IPS-15b (cell line): ENCODE data around the gene AP1M2.

Source experiments
- H3K27me3 ChIP-seq: one replicate; pipeline ENCODE4 v1.6.1; 2013; ENCODE audit warnings: low read length; ENCODE audit not compliant: control insufficient read depth, insufficient read depth
- H3K36me3 ChIP-seq: one replicate; pipeline ENCODE4 v1.6.1; 2013; ENCODE audit warnings: low read length; ENCODE audit not compliant: control insufficient read depth, insufficient read depth
- H3K4me1 ChIP-seq: one replicate; pipeline ENCODE4 v1.6.1; 2013; ENCODE audit warnings: mild to moderate bottlenecking, low read length; ENCODE audit not compliant: control insufficient read depth, insufficient read depth
- H3K4me3 ChIP-seq: one replicate; pipeline ENCODE4 v1.5.1; 2013; ENCODE audit warnings: low read depth, low read length
- H3K9ac ChIP-seq: one replicate; pipeline ENCODE4 v1.6.1; 2013; ENCODE audit warnings: low read depth, mild to moderate bottlenecking, low read length
- H3K9me3 ChIP-seq: one replicate; pipeline ENCODE4 v1.6.1; 2013; ENCODE audit warnings: mild to moderate bottlenecking, low read length; ENCODE audit not compliant: control insufficient read depth, insufficient read depth

Gene AP1M2

DNA sequence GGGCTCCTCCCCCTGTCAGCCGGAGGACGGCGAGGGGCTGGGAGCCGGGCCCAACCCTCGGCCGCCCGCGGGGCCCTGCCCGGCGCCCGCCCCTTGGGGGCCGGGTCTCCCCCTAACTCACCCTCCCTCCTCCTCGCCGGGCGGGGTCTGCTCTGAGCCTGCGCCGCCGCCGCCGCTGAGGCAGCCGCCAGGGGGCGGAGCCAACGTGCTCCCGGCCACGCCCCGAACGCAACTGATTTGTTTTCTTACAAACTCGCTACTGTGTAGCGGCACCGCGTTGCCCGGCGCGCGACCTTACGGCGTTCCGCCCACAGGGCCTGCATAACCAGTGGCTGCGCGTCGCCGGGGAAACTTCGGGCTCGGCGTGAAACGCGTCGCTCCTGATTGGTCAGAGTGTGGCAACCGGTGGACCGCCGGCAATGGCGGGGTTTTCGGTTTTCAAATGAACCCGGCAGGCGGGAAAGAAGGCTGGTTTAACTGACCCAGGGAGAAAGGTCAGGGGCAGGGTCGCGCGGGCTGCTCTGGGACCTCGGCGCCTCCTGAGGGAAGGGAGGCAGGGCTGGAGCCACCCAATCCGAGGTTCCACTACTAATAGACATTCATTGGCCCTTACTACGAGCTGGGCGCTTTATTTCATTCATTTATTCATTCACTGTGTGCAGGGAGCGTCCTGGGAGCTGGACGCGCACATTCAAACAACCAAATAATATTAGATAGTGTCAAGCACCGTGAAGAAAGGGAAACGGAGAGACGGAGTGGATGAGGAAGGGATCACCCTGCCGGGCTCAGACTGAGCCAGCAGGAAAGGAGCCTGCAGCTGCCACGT lies 18.1 kb downstream of the AP1M2 start, which contains the start of gene CDKN2D:
Gene CDKN2D, minus strand, starts transcription at position 154 of the 826 bp plus-strand sequence. CDS start 326 bp downstream, outside the sequence.
- Histone ChIP-seq H3K36me3 (peaks cover under 1% of the 10 kb centered on the region), H3K27me3 (peaks cover 12% of the 10 kb centered on the region), H3K9ac (peak within 1 kb of the TSS; percentile 80), H3K4me1 (peaks cover 4% of the 10 kb centered on the region), H3K9me3 (no peaks in the 10 kb centered on the region), H3K4me3 (peak within 1 kb of the TSS; percentile 79)

DNA sequence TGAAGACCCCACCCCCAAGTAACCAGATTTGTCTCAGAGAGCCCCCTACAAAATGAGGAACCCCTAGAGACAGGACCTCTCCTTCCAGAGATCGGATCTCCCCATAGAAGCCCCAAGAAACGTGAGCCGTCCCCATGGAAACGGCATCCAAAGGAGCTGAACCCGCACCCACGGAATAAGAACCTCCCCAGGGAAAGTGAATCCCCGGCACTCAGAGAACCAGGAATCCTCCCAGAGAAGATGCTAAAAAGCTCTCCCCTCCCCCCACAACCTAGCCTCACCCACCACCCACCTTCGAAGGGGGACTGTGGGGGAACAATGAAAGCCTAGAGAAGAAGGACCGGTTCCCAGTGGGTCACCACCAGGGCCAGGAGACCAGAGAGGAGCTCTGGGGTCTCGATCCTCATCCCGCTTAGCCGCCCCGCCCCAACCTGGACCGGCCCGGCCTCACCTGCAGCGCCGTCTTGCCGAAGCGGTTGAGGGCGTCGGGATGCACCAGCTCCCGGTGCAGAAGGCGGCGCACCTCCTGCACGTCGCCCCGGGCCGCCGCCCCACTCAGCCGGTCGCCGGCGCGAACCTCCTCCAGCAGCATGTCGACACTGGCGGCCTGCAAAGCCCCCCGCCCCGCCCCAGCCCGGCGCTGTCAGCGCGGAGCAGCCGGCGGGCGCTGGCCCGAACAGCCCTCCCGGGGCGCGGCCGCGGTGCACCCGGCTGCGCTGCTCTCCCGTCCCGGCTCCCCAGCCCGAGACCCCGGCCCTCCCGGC lies 18.9 kb downstream of the AP1M2 start:
- peaks cover 4% of the 10 kb centered on the region for H3K4me1 ChIP-seq
- no peaks in the 10 kb centered on the region for H3K36me3 ChIP-seq
- H3K9ac ChIP-seq = no peak overlapping the region
- H3K27me3 ChIP-seq = peaks cover 12% of the 10 kb centered on the region
- H3K9me3 ChIP-seq = no peaks in the 10 kb centered on the region
- H3K4me3 ChIP-seq = peak overlapping the region; percentile 65

DNA sequence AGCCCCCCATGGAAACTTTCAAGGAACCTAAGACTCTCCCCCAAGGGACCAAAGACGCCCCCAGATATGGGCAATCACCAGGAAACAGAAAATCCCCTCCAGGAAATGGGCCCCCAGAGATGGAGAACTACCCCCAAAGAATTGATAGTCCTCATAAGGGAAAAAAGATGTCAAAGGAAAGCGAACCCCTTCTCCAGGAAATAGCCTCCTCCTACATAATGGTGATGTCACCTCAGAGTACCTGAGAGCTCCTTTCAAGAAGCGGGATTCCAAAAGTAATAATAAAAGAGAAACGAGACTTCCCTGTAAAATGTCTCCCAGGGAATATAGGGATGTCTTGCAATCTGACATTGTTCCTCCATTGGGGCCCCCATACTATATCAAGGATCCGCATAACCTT lies 19.5 kb downstream of the AP1M2 start:
- Histone ChIP-seq H3K4me1 (peaks cover 4% of the 10 kb centered on the region), H3K9ac (no peak overlapping the region), H3K27me3 (peaks cover 12% of the 10 kb centered on the region), H3K36me3 (peaks cover under 1% of the 10 kb centered on the region), H3K9me3 (no peaks in the 10 kb centered on the region), H3K4me3 (peak overlapping the region; percentile 65)

DNA sequence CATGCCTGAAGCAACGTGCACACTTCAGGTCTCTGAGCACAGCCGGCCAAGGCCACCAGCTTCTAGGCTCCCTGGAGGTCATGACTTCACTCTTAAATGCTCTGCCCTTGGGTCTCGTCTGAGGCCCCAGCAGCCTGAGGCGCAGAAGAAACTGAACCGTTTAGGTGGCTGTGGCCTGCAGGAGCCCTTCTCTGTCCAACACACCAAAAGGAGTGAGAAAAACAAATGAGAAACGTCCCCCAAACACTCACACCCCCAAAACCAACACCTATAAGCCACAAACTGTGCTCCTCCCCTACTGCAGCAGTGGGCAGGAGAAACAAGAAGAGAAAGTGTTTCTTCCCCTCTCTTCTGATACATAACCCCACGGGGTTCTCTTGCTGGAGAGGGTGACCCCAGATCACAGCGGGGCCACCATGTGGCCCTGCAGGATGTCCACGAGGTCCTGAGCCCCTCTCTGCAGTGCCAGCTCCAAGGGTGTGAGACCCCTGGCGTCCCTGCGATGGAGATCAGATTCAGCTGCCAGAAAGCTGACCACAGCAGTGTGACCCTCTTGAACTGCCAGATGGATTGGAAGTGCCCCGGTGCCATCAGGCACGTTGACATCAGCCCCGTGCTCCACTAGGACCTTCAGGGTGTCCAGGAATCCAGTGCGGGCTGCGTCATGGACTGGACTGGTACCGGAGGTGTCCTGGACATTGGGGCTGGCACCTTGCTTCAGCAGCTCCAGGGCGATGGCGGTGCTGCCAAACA lies 20.3 kb downstream of the AP1M2 start:
- Histone ChIP-seq H3K27me3 (peaks cover 12% of the 10 kb centered on the region), H3K4me1 (peaks cover 4% of the 10 kb centered on the region), H3K9ac (no peak overlapping the region), H3K4me3 (no peak overlapping the region), H3K36me3 (peaks cover 5% of the 10 kb centered on the region), H3K9me3 (no peaks in the 10 kb centered on the region)

DNA sequence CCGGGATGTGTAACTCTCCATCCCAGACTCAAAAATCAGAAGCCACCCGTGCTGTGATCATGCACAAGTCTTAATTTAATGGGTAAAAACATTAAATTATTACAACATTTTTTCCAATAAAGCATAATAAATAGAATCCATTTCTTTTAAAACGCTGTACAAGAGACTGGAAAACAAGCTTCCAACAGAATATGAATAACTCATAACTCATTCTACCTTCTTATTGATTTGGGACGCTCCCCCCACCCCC lies 20.8 kb downstream of the AP1M2 start:
- peaks cover 4% of the 10 kb centered on the region for H3K4me1 ChIP-seq
- peaks cover 12% of the 10 kb centered on the region for H3K27me3 ChIP-seq
- peak overlapping the region; percentile 78 for H3K4me3 ChIP-seq
- H3K36me3 ChIP-seq = peaks cover 7% of the 10 kb centered on the region
- no peak overlapping the region for H3K9ac ChIP-seq
- H3K9me3 ChIP-seq = no peaks in the 10 kb centered on the region

DNA sequence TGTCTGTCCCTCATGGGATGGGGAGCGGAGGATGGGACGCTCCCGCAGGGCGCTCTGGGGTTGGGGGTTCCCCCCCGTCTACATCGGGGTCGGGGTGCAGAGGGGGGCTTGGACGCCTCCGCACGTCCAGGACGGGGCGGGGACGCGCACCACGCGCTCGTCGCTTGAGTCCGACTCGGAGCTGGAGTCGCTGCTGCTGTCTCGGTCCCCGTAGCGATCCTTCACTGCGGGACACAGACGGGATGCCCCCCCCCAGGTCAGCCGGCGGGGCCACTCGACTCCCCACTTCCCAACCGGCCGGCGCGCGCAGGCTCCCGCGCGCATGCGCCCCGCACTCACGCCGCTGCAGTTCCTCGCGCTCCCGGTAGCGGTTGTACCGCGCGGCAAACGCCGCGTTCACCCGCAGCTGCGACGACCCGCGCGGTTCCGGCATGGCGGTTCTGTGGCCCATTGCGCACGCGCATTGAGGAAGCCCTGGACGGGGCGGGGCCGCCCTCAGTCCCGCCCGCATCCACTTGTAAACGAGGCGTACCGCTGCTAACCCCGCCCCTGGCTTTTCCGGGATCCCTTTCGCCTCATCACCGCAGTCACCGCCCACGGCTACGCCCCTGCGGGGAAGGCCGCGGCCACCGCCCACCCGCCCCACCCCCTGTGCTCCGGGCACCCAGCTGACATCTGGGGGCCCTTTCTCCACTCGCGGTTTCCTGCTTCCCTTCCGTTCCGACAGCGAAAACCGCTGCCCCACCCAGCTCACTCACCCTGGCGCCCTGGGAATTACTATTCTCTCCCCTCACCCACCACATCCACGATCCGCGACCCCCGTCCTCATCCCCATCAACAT lies 21.3 kb downstream of the AP1M2 start, which contains the start of gene KRI1:
Gene KRI1, minus strand, starts transcription at position 444 of the 841 bp plus-strand sequence. Its CDS starts 11 bp downstream, at position 433.
- peaks cover 4% of the 10 kb centered on the region for H3K4me1 ChIP-seq
- H3K27me3 ChIP-seq = peaks cover 12% of the 10 kb centered on the region
- peak within 1 kb of the TSS; percentile 78 for H3K4me3 ChIP-seq
- H3K9ac ChIP-seq = peak within 1 kb of the TSS; percentile 81
- peaks cover 11% of the 10 kb centered on the region for H3K36me3 ChIP-seq
- no peaks in the 10 kb centered on the region for H3K9me3 ChIP-seq

DNA sequence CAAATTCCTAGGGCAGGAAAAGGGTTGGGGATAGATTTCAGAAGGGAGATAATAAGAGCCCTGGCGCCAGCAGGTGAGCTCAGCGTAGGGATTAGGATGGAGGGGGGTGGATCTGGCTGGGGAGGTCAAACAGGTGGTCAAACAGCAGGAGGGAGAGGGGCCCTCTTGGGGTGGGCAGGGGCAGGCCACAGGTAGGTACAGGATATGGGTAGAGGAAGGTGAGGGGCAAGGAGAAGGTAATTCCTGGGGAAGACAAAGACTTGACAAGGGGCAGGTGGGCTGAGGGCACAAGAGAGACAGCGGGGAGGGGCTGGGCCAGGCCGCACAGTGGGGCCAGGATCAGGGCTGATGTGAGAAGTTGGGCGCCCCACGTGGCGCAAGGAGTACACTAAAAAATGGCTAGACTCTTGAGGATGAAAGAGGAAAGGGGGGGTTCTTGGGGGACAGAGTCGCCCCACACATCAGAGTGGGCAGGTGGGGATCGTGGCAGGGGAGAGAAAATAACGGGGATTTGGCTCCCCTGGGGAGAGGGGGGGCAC lies 22.0 kb downstream of the AP1M2 start:
- H3K4me3 ChIP-seq = peak overlapping the region; percentile 78
- peaks cover 4% of the 10 kb centered on the region for H3K4me1 ChIP-seq
- H3K27me3 ChIP-seq = peaks cover 12% of the 10 kb centered on the region
- H3K9me3 ChIP-seq = no peaks in the 10 kb centered on the region
- H3K36me3 ChIP-seq = peaks cover 18% of the 10 kb centered on the region
- peak overlapping the region; percentile 81 for H3K9ac ChIP-seq

DNA sequence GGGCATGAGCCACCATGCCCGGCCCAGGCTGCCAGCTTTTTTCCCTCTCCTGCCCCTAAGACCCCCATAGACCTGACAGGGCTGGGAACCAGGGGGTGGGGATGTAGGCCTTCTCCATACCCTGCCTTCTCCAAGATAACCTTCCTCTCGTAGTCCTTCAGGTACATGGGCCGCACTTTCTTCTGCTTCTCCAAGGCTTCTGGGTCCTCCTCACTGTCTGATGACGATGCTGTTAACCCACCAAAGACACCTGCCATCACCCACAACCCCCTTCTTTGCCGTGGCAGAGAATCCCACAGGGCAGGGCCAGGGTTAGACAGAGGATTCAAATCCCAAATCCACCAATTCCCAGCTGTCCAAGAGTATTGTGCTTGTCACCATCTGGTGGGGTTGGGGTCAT lies 24.5 kb downstream of the AP1M2 start:
- H3K27me3 ChIP-seq = peaks cover 8% of the 10 kb centered on the region
- peaks cover 4% of the 10 kb centered on the region for H3K4me1 ChIP-seq
- H3K36me3 ChIP-seq = peaks cover 36% of the 10 kb centered on the region
- H3K9ac ChIP-seq = no peak overlapping the region
- no peak overlapping the region for H3K4me3 ChIP-seq
- no peaks in the 10 kb centered on the region for H3K9me3 ChIP-seq

DNA sequence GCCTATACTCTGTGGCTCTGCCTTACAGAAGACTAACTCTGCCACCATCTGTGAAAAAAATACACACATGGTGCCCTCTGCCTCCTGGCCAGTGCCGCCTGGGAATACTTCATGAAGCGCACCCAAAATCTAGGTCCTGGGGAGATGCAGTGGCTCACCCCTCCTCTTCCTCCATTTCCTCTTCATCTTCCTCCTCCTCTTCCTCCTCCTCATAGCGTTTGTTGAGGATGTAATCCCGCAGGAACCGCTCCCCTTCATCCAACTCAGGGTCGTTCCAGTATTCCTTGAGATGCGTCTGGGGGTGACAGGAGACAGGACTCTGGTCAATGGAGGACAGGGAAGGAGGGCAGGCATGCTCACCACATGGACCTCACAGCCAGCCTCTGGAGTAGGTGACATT lies 27.0 kb downstream of the AP1M2 start:
- H3K36me3 ChIP-seq = peaks cover 54% of the 10 kb centered on the region
- H3K9me3 ChIP-seq = no peaks in the 10 kb centered on the region
- no peak overlapping the region for H3K9ac ChIP-seq
- no peaks in the 10 kb centered on the region for H3K27me3 ChIP-seq
- no peak overlapping the region for H3K4me3 ChIP-seq
- H3K4me1 ChIP-seq = peaks cover 2% of the 10 kb centered on the region

DNA sequence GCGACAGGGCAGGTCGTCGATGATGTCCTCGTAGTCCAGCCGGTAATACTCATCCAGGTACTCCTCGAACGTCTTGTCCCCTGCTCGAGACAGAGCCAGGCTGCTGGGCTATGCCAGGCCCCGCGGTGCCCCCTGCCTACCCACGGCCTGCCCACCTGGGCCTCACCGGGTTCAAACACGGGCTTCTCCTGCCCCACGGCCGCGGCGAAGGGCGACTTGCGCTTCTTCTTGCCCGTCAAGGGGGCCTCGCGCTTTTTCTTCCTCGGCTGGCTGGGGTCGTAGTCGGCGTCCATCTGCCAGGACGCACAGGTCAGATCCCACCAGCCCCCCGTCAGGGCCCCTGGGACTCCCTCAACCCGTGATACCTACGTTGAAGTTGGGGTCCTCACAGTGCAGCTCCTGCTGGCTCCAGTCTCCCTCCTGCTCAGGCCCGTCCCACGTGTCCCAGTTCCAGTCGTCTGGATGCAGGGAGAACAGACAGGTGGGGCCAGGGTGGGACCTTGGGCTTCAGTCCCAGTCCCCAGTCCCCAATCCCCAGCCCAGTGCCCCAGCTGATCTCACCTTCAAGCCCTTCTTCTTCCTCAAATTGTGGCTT lies 29.4 kb downstream of the AP1M2 start:
- no peak overlapping the region for H3K9ac ChIP-seq
- H3K9me3 ChIP-seq = no peaks in the 10 kb centered on the region
- H3K4me1 ChIP-seq = no peaks in the 10 kb centered on the region
- H3K27me3 ChIP-seq = no peaks in the 10 kb centered on the region
- no peak overlapping the region for H3K4me3 ChIP-seq
- H3K36me3 ChIP-seq = peaks cover 74% of the 10 kb centered on the region
